Subcutaneous abdominal adipose tissue (tissue), 5 donors: ENCODE measurements around the gene OPCML.

ENCODE experiments used
- H3K27ac ChIP-seq: one replicate; pipeline ENCODE4 v1.7.0; 2013; ENCODE audit warnings: low read depth, mild to moderate bottlenecking, inconsistent platforms, low read length, moderate library complexity
- H3K27me3 ChIP-seq, 5 donors: one replicate each; pipeline ENCODE4 v1.7.0; 2013; ENCODE audit warnings: low read length in 5 of 5, inconsistent platforms in 1 of 5; ENCODE audit not compliant: control insufficient read depth in 5 of 5, insufficient read depth in 4 of 5
- H3K36me3 ChIP-seq, 5 donors: one replicate each; pipeline ENCODE4 v1.7.0; 2013; ENCODE audit warnings: low read length in 5 of 5; ENCODE audit not compliant: control insufficient read depth in 5 of 5, insufficient read depth in 5 of 5
- H3K4me1 ChIP-seq, 5 donors: one replicate each; pipeline ENCODE4 v1.7.0; 2013; ENCODE audit warnings: low read length in 5 of 5, mild to moderate bottlenecking in 3 of 5, moderate library complexity in 1 of 5; ENCODE audit not compliant: control insufficient read depth in 5 of 5, insufficient read depth in 5 of 5
- H3K4me3 ChIP-seq, 5 donors: one replicate each; pipeline ENCODE4 v1.7.0; 2013; ENCODE audit warnings: low read length in 5 of 5, low read depth in 1 of 5
- H3K9ac ChIP-seq, 5 donors: one replicate each; pipeline ENCODE4 v1.7.0; 2013; ENCODE audit warnings: low read length in 5 of 5, mild to moderate bottlenecking in 4 of 5, moderate library complexity in 3 of 5
- H3K9me3 ChIP-seq, 5 donors: one replicate each; pipeline ENCODE4 v1.7.0; 2013; ENCODE audit warnings: low read length in 5 of 5; ENCODE audit not compliant: control insufficient read depth in 5 of 5
- donor health status: healthy.
- donor health status: healthy.
- donor health status: healthy.
- donor health status: healthy.
- donor health status: healthy.

Gene OPCML

DNA sequence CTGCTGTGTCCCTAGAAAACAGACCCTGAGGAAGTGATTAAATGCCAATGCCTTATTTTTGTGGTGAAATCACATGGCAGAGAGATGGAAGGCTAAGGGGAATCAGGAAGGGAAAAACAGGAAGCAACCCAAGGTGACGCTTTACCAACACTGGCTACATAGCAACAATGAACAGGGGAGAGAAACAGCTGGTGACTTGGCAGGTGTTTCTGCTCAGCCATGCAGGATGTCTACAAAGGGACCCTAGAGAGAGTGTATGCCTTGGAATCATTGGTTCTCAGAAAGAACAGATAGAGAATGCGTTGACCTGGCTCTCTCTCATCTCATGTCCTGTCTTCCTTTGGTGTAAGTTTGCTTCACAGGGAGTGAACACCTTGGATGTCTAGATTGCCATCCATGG is 911.9 kb downstream of the OPCML start:
- H3K4me1 ChIP-seq: no peaks in the 10 kb centered on the region
- H3K9ac ChIP-seq: no peak overlapping the region
- no peak overlapping the region for H3K4me3 ChIP-seq
- H3K27ac ChIP-seq: no peak overlapping the region
- H3K27me3 ChIP-seq: no peaks in the 10 kb centered on the region
- H3K36me3 ChIP-seq: no peaks in the 10 kb centered on the region
- H3K9me3 ChIP-seq: no peaks in the 10 kb centered on the region

DNA sequence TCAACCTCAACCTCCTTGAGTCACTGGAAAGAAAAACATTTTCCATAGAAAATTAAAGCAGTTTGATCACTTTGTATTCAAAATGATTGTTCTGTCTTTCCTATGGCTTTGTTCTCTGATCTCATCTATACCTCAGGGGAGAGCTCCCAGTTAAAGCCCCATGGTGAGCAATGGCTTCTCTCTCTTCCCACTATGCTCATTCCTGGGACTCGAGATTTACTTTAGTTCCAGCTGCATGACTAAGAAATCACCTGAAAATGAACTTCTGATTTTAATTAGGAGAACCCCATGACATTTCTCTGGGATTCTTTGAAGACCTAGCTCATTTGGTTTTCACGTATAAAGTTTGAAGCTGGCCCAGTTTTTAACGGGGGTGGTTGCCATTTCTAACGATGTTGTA is 921.5 kb downstream of the OPCML start:
- Histone ChIP-seq H3K27me3 (no peaks in the 10 kb centered on the region), H3K27ac (no peak overlapping the region), H3K9me3 (peaks cover 0 to 5% (median 0%) of the 10 kb centered on the region in 5 donors)

GRCh38 chr11:132610216-132610615 is 922.1 kb downstream of the OPCML start:
- Histone ChIP-seq H3K9ac (no peak overlapping the region), H3K4me1 (peaks cover 0 to 10% (median 0%) of the 10 kb centered on the region in 5 donors), H3K36me3 (no peaks in the 10 kb centered on the region), H3K4me3 (no peak overlapping the region), H3K27ac (no peak overlapping the region), H3K9me3 (peaks cover 0 to 5% (median 0%) of the 10 kb centered on the region in 5 donors), H3K27me3 (no peaks in the 10 kb centered on the region)

More for the DNA sequence above, 921.5 kb downstream of the OPCML start:
- Histone ChIP-seq H3K4me1 (peaks cover 0 to 7% (median 0%) of the 10 kb centered on the region in 5 donors), H3K4me3 (no peak overlapping the region), H3K9ac (no peak overlapping the region), H3K36me3 (no peaks in the 10 kb centered on the region)

DNA sequence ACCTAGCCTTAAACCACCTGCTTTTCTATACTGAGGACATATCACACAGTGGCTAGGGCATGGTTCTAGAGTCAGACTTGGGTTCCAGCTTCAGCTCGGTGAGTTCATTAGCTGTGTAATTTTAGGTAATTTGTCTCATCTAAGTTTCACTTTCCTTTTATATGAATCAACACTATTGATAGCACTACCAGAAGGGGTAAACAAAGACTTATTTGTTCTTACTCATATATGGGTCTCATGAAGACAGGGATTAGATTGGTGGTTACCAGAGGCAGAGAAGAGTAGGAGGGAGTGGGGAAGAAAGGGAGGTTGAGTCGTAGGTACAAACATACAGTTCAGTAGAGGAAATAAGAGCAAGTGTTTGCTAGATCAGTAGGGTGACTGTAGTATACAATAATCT is 924.7 kb downstream of the OPCML start:
- no peaks in the 10 kb centered on the region for H3K27me3 ChIP-seq
- peaks cover 0 to 10% (median 0%) of the 10 kb centered on the region in 5 donors for H3K4me1 ChIP-seq
- H3K4me3 ChIP-seq: no peak overlapping the region
- peaks cover 0 to 3% (median 0%) of the 10 kb centered on the region in 5 donors for H3K9me3 ChIP-seq
- H3K9ac ChIP-seq: no peak overlapping the region
- H3K36me3 ChIP-seq: no peaks in the 10 kb centered on the region
- H3K27ac ChIP-seq: no peak overlapping the region

- no peak overlapping the region for H3K9ac ChIP-seq
- peaks cover 0 to 10% (median 0%) of the 10 kb centered on the region in 5 donors for H3K4me1 ChIP-seq
- H3K4me3 ChIP-seq: no peak overlapping the region
- no peaks in the 10 kb centered on the region for H3K36me3 ChIP-seq
- no peak overlapping the region for H3K27ac ChIP-seq
- H3K9me3 ChIP-seq: no peaks in the 10 kb centered on the region
- H3K27me3 ChIP-seq: no peaks in the 10 kb centered on the region
Measured at GRCh38 chr11:132605825-132606570, 926.3 kb downstream of the OPCML start.

DNA sequence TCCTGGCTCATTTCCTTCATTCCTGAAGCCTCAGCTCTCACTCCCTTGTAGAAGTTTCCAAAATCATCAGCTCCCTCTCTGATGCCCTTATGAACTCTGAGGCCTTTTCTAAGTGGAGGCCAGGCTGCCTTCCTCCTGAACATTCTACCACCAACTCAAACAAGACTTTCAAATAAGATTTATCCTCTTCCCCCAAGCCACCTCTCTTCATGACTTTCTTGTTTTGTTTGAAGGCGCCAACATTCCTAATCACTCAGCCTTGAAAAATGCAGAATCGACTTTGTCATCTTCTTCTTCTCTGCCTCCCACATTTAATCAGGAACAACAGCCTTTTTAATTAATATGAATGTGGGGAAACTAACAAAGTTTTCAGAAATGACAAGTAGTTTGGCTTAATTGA is 927.9 kb downstream of the OPCML start:
- H3K4me1 ChIP-seq: peaks cover 0 to 10% (median 0%) of the 10 kb centered on the region in 5 donors
- H3K27me3 ChIP-seq: no peaks in the 10 kb centered on the region
- H3K27ac ChIP-seq: no peak overlapping the region
- no peaks in the 10 kb centered on the region for H3K36me3 ChIP-seq
- H3K9ac ChIP-seq: no peak overlapping the region
- no peak overlapping the region for H3K4me3 ChIP-seq
- H3K9me3 ChIP-seq: no peaks in the 10 kb centered on the region

GRCh38 chr11:132601875-132602274 is 930.4 kb downstream of the OPCML start:
- Histone ChIP-seq H3K27me3 (no peaks in the 10 kb centered on the region), H3K4me1 (peaks cover 0 to 10% (median 0%) of the 10 kb centered on the region in 5 donors), H3K27ac (no peak overlapping the region), H3K9ac (no peak overlapping the region), H3K4me3 (no peak overlapping the region), H3K9me3 (no peaks in the 10 kb centered on the region), H3K36me3 (no peaks in the 10 kb centered on the region)

DNA sequence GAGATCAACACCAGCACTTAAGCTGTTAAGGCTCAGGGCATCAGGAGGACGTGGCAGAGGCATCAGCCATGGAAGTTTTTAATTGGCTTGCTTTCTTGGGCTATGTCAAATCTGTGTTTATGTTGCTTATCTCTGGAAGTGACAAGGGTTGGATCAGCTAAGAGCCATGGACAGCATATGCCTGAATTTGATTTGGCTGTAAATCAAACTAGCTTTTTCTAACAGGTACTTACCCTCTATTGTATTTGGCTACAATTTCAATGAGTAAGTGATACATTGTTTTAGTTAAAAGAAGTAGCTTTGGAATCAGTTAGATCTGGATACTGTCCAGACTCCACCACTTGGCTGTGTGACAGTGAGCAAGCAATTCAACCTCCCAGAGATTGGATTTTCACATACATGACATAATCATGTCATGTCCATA is 936.6 kb downstream of the OPCML start:
- H3K9me3 ChIP-seq: no peaks in the 10 kb centered on the region
- H3K36me3 ChIP-seq: no peaks in the 10 kb centered on the region
- no peak overlapping the region for H3K9ac ChIP-seq
- no peak overlapping the region for H3K27ac ChIP-seq
- no peak overlapping the region for H3K4me3 ChIP-seq
- peaks cover 0 to 18% (median 0%) of the 10 kb centered on the region in 5 donors for H3K4me1 ChIP-seq
- no peaks in the 10 kb centered on the region for H3K27me3 ChIP-seq

DNA sequence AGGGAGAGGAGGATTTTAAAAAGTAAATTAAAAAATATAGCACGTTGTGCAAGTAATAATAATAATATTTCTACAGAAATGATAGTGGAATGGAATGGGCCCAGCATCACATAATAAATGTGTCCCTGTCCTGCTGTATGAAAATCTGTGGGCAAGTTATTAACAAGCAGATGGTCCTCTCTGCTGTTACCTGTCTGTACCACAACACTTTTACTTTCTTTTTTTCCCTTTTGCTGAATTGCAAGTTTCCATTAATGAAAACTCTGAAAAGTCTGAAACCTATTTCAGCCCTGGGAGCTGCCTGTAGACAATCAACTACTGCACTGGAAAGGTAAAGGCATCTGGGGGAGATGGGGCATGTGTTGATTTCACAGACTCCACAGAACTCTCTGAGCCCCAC is 937.1 kb downstream of the OPCML start:
- Histone ChIP-seq H3K4me3 (no peak overlapping the region), H3K9me3 (no peaks in the 10 kb centered on the region), H3K36me3 (no peaks in the 10 kb centered on the region), H3K4me1 (peaks cover 0 to 22% (median 0%) of the 10 kb centered on the region in 5 donors), H3K27ac (no peak overlapping the region), H3K27me3 (no peaks in the 10 kb centered on the region), H3K9ac (no peak overlapping the region)

GRCh38 chr11:132590986-132591385 is 941.3 kb downstream of the OPCML start:
- no peak overlapping the region for H3K9ac ChIP-seq
- peaks cover 0 to 29% (median 4%) of the 10 kb centered on the region in 5 donors for H3K4me1 ChIP-seq
- no peaks in the 10 kb centered on the region for H3K9me3 ChIP-seq
- no peak overlapping the region for H3K27ac ChIP-seq
- no peak overlapping the region for H3K4me3 ChIP-seq
- no peaks in the 10 kb centered on the region for H3K27me3 ChIP-seq
- no peaks in the 10 kb centered on the region for H3K36me3 ChIP-seq
